Lower leg skin (tissue), 4 donors: ENCODE results near the gene STX8. TPM values are rescaled to one million over a fixed set of nuclear protein-coding genes. Genes with fewer than 3 reads are reported as not detected.

Source experiments
- DNase-seq, 2 donors: peaks; one replicate each; pipeline ENCODE4 v3.0.0-alpha.2; 2019; ENCODE audit warnings: low spot score in 2 of 2
- H3K4me3 ChIP-seq: fragments of 200-600 bp; sonication (generic); 2 replicates; pipeline ENCODE4 v1.5.1; 2017; ENCODE audit warnings: mild to moderate bottlenecking, low read depth; ENCODE audit not compliant: poor library complexity, severe bottlenecking
- CTCF ChIP-seq, 3 donors: fragments of 450-650 bp; IDR thresholded peaks; one replicate each; pipeline ENCODE4 v1.5.1; 2016; ENCODE audit warnings: antibody characterized with exemption in 3 of 3, mild to moderate bottlenecking in 3 of 3, moderate library complexity in 2 of 3
- POLR2A ChIP-seq, 2 donors: fragments of 450-650 bp; IDR thresholded peaks; one replicate each; pipeline ENCODE4 v1.6.1; 2016 to 2017; ENCODE audit warnings: antibody characterized with exemption in 2 of 2, mild to moderate bottlenecking in 1 of 2, moderate library complexity in 1 of 2
- WGBS, 2 donors: methylation state at CpG; one replicate each; pipeline ENCODE4 v1.1.5; 2018; 5-methylcytosine and 5-hydroxymethylcytosine counted together
- intact Hi-C: fragments of 100-400 bp; cut with DNase I; formaldehyde crosslinking; loops from one replicate; pipeline ENCODE4 v1.15.0; 2023; ENCODE audit warnings: low total_unique reads
- total RNA-seq, 4 donors: library from RNA; depleted of rRNA; stranded (reverse); fragments of >200 nt; gene quantifications; one replicate each; pipeline ENCODE4 v1.1.0, GENCODE V29; 2016

Gene STX8
- total RNA-seq, 4 donors from 2014 or later, result 32.1 to 56.4 (median 45.1) TPM

GRCh38 chr17:9221147-9221921 is 354.3 kb downstream of the STX8 start:
- TF ChIP-seq POLR2A (IDR thresholded peaks at IDR 0.05), result no peak
- TF ChIP-seq CTCF (IDR thresholded peaks at IDR 0.05), result no peak
- WGBS, 2 donors, result 89 to 93% methylated on average over 24 to 25 of the region's 25 CpGs
- intact Hi-C loops, result no loop called here
- H3K4me3 ChIP-seq, result no peak overlapping the region
- DNase-seq, result no peak

- no peak for DNase-seq
- TF ChIP-seq POLR2A (IDR thresholded peaks at IDR 0.05), result no peak
- 81 to 85% methylated on average over 23 of the region's 23 CpGs for WGBS, 2 donors
- intact Hi-C loops, result no loop called here
- H3K4me3 ChIP-seq, result no peak overlapping the region
Measured at GRCh38 chr17:9220398-9221146, 355.0 kb downstream of the STX8 start.

- H3K4me3 ChIP-seq, result no peak overlapping the region
- intact Hi-C loops, result no loop called here
Measured at GRCh38 chr17:9219631-9220397, 355.8 kb downstream of the STX8 start.

GRCh38 chr17:9218911-9219310 is 356.7 kb downstream of the STX8 start:
- DNase-seq, result no peak
- TF ChIP-seq POLR2A (IDR thresholded peaks at IDR 0.05) (no peak), CTCF (IDR thresholded peaks at IDR 0.05) (no peak)
- H3K4me3 ChIP-seq, result no peak overlapping the region
- 96% methylated on average over 15 of the region's 15 CpGs for WGBS, 2 donors
- intact Hi-C loops, result no loop called here

More at GRCh38 chr17:9219631-9220397, 355.8 kb downstream of the STX8 start:
- 86 to 88% methylated on average over 13 of the region's 13 CpGs for WGBS, 2 donors
- DNase-seq, result no peak
- no peak for TF ChIP-seq CTCF (IDR thresholded peaks at IDR 0.05)
- TF ChIP-seq POLR2A (IDR thresholded peaks at IDR 0.05), result no peak

GRCh38 chr17:9218064-9218635 is 357.5 kb downstream of the STX8 start:
- H3K4me3 ChIP-seq, result no peak overlapping the region
- 71 to 80% methylated on average over 8 of the region's 8 CpGs for whole genome bisulfite sequencing, 2 donors
- TF ChIP-seq POLR2A (IDR thresholded peaks at IDR 0.05), result no peak
- TF ChIP-seq CTCF (IDR thresholded peaks at IDR 0.05), result no peak
- DNase-seq, result no peak
- intact Hi-C loops, result no loop called here
